ACC112 (cell line): ENCODE results near the gene DPM2.

Experiments
- H2AFZ ChIP-seq: fragments of 200-600 bp; sonication (generic); one replicate; pipeline ENCODE4 v1.6.0; 2017; ENCODE audit warnings: antibody characterized with exemption, low read length; ENCODE audit not compliant: unreplicated experiment
- H3K27ac ChIP-seq: fragments of 200-600 bp; sonication (generic); 2 replicates; pipeline ENCODE4 v1.5.1; 2014; ENCODE audit warnings: low read depth, mild to moderate bottlenecking, antibody characterized with exemption, low read length, moderate library complexity
- H3K27me3 ChIP-seq: fragments of 200-600 bp; sonication (generic); 2 replicates; pipeline ENCODE4 v1.6.1; 2014; ENCODE audit warnings: mild to moderate bottlenecking, antibody characterized with exemption, low read length, moderate library complexity, mixed read lengths; ENCODE audit not compliant: insufficient read depth
- H3K36me3 ChIP-seq: fragments of 200-600 bp; sonication (generic); 2 replicates; pipeline ENCODE4 v1.6.1; 2016; ENCODE audit warnings: mild to moderate bottlenecking, antibody characterized with exemption, low read length, moderate library complexity, mixed read lengths; ENCODE audit not compliant: insufficient read depth
- H3K4me1 ChIP-seq: fragments of 200-600 bp; sonication (generic); one replicate; pipeline ENCODE4 v1.6.1; 2016; ENCODE audit warnings: low read length, mixed read lengths; ENCODE audit not compliant: insufficient read depth, unreplicated experiment, control insufficient read depth
- H3K4me3 ChIP-seq: fragments of 200-600 bp; sonication (generic); 2 replicates; pipeline ENCODE4 v1.5.1; 2014; ENCODE audit warnings: mild to moderate bottlenecking, low read depth, low read length
- H3K79me2 ChIP-seq: fragments of 200-600 bp; sonication (generic); one replicate; pipeline ENCODE4 v1.6.0; 2016; ENCODE audit warnings: low read length; ENCODE audit not compliant: control insufficient read depth, unreplicated experiment, insufficient read depth

The DPM2 gene

DNA sequence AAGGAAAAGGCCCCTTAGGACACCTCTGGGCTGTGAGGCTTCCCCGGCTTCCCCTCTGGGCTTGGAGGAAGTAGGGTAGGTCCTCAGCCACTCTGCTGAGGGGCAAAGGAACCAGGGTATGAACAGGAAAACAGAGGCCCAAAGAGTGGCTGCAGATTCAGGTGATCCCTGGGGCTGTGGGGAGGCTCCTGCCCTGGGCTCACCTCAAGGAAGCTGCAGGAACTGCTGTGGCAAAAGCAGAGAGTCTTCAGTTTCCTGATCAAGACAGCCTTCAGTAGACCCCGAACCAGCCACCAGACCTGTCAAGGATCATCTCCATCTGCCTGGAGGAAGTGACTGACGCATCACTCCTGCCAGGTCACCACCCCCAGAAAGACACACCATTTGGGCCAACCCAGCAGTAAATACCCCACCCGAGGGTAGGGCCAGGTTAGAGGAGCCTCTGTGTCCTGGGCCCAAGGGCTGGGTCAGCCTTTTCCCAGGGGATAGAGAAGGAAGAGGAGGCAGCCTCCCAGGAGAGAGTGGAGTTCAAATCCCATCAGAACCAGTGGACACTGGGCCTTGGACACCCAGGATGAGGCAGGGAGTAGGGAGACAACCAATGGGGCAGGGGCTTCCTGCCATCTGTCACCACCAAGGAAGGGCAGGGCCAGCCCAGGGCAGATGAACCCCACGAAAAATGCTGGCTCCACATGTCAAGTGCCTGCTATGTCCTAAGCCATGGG lies 32.5 kb downstream of the DPM2 start:
- Histone ChIP-seq H3K27me3 (no peaks in the 10 kb centered on the region), H3K4me3 (no peak overlapping the region), H3K79me2 (no peaks in the 10 kb centered on the region), H3K27ac (0 out of 2 replicates have a peak overlapping the region, but pooled peaks have one; percentile 13), H3K36me3 (no peaks in the 10 kb centered on the region), H2AFZ (no peak overlapping the region), H3K4me1 (peaks cover 34% of the 10 kb centered on the region)

DNA sequence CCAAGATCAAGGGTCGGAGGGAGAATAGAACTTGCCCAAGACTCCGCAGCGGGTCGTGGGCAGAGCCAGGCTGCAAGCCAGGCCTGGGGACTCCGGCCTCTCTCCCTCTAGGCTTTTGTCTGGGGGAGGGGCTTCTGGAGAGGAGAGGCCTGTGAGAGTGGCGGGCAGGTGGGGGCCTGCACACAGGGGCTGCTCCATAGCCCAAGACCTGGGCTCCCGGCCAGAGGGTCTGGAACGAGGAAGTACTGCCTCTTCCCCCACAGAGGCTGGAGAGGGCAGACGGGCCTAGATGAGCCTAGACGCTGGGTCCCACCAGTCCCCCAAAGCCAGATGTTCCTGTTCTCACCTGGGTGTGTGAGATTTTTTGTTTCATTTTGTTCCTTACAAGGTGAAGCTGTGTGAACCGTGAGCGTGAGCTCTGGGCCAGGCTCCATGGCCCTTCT lies 33.1 kb downstream of the DPM2 start:
- no peaks in the 10 kb centered on the region for H3K36me3 ChIP-seq
- H3K79me2 ChIP-seq: no peaks in the 10 kb centered on the region
- no peak overlapping the region for H3K4me3 ChIP-seq
- no peaks in the 10 kb centered on the region for H3K27me3 ChIP-seq
- H2AFZ ChIP-seq: no peak overlapping the region
- no peak overlapping the region for H3K27ac ChIP-seq
- H3K4me1 ChIP-seq: peaks cover 39% of the 10 kb centered on the region

DNA sequence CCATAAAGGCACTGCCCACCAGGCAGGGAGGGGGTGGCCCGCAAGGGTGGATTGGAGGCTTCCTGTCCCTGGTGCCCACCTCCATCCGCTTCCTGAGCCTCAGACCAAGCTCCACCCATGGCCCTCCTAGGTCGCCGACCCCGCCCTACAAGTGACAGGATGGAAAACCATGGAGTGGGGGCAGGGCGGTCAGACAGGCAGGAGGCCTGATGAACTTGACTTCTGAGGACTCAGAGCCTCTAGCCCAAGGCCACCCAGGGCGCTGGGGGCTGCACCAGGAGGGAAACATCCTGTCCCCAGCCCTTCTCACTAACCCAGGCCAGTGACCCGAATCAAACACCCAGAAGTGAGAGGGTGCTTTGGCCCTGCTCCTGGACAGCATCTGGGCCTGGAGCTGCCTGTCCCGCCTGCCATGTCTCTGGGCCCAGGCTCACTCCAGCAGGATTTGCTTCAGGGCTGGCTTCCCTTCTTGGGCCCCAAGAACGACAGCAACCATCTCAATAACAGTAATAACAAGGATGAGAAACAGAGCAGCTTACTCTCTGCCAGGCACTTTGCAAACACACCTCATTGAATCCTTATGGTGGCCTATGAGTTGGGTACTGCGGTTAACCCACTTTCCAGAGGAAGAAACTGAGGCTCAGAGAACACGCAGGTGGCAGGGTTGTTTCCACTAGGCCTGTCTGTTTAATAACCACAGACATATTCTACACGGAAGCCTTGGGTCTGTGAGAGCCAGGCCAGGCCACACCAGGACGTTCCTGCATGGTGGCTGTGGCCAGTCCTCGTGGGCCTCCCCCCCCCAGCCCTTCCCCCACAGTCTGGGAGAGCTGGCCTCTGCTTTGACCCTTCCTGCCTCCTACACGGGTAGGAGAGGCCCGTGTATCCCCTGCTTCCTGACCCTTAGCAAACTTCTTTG lies 33.8 kb downstream of the DPM2 start:
- Histone ChIP-seq H3K4me1 (peaks cover 39% of the 10 kb centered on the region), H3K27me3 (no peaks in the 10 kb centered on the region), H3K27ac (peak overlapping the region; percentile 43), H3K4me3 (no peak overlapping the region), H2AFZ (no peak overlapping the region), H3K36me3 (no peaks in the 10 kb centered on the region), H3K79me2 (no peaks in the 10 kb centered on the region)

DNA sequence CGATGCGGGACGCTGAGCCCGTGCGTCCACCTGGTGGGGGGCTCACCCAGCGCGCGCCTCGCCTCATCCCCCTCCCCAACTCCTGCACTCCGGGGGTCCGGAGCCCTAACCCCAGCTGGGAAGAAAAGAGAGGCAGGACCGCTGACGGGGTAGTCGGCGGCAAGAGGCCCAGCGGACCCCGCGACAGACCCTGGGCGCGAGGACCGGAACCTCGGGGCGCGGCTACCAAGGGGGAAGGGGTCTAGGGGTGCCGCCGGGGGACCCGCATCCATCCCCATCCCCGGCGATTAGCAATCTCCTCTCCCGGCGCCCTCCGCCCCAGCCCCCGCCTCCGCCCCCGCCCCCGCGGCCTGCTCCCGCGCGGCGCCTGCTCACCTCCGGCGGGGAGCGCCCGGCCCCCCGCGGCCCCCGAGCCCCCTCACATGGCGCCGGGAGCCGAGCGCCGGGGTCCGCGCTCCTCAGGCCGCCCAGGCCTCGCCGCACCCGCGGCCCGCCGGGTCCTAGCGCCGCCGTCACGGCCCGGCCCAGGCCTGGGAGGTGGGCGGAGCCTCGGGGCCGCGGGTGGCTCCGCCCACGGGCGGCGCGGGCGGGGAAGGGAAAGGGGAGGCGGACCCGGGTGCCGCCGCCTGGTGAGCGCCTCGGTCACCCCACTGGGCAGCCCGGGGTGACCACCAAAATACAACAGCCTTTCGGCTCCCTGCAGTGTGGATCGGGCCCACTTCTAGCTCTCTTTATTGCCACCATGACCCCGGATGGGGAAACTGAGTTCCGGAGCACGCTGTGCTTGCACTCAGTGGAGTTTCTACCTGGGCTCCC lies 38.3 kb downstream of the DPM2 start, which contains the start of gene ST6GALNAC6:
ST6GALNAC6 (minus strand) TSS at position 476 of the 816 bp plus-strand sequence. CDS start 1,622 bp downstream, outside the sequence.
- Histone ChIP-seq H3K4me1 (peaks cover 38% of the 10 kb centered on the region), H3K79me2 (peaks cover 22% of the 10 kb centered on the region), H3K4me3 (peak within 1 kb of the TSS; percentile 98), H2AFZ (peak within 1 kb of the TSS; percentile 1), H3K27me3 (no peaks in the 10 kb centered on the region), H3K36me3 (peaks cover 29% of the 10 kb centered on the region), H3K27ac (peak within 1 kb of the TSS; percentile 95)

DNA sequence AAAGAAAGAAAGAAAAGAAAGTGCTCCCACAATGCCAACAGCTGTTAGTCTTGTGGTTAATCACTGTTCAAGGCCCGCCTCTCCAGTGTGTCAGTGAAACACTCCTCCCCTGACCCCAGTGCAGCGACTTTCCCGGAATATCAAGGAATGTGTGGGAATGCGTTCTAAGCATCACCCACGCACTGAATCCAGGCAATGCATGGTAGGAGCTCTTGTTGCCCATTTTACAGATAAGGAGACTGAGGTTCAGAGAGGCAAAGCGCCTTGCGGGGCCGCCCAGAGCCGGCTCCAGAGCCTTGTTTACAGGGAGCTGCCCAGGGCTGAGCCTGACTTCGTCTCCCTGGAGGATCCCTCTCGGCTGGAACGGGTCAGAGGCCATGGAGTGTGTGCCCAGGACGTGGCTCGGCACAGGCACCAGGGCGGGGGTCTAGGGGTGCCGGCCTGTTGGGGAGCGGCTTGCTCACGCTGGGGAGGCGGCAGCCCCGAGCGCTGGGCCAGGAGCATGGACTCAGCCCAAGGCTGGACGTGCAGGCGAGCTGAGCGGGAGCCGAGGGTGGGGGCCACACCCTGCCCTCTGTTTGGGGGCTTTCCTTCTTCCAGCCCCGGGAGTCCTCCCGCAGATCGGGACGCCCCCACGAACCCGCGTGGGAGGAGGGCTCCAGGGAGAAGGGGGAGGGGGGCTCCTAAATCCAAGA lies 39.1 kb downstream of the DPM2 start:
- H3K27ac ChIP-seq: peak overlapping the region; percentile 95
- peaks cover 22% of the 10 kb centered on the region for H3K79me2 ChIP-seq
- H3K36me3 ChIP-seq: peaks cover 36% of the 10 kb centered on the region
- peak overlapping the region; percentile 98 for H3K4me3 ChIP-seq
- no peak overlapping the region for H2AFZ ChIP-seq
- H3K27me3 ChIP-seq: no peaks in the 10 kb centered on the region
- peaks cover 30% of the 10 kb centered on the region for H3K4me1 ChIP-seq

DNA sequence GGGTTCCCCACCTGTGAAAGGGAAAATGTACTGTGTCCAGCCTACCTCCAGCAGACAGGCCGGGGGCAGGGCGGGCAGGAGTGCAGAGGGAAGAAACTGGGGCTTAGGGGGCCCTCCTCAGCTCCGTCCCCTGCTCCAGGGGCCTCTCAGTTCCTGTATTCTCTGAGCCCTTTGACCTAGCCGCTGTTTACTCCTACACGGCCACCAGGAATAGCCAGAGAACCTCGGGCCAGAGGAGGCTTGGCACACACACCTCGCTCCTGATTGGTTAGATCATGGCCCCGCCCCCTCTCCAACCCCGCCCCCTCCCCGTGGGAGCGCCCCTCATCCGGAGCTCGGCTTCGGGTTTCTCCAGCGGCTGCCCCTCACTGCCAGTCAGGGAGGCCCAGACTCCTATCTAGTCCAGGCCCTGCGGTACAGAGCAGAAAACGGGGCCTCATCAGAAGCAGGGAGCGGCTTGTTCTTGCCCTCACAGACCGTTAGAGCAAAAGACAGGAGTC lies 40.4 kb downstream of the DPM2 start:
- peaks cover 50% of the 10 kb centered on the region for H3K36me3 ChIP-seq
- H3K4me1 ChIP-seq: peaks cover 24% of the 10 kb centered on the region
- peak overlapping the region; percentile 56 for H3K4me3 ChIP-seq

DNA sequence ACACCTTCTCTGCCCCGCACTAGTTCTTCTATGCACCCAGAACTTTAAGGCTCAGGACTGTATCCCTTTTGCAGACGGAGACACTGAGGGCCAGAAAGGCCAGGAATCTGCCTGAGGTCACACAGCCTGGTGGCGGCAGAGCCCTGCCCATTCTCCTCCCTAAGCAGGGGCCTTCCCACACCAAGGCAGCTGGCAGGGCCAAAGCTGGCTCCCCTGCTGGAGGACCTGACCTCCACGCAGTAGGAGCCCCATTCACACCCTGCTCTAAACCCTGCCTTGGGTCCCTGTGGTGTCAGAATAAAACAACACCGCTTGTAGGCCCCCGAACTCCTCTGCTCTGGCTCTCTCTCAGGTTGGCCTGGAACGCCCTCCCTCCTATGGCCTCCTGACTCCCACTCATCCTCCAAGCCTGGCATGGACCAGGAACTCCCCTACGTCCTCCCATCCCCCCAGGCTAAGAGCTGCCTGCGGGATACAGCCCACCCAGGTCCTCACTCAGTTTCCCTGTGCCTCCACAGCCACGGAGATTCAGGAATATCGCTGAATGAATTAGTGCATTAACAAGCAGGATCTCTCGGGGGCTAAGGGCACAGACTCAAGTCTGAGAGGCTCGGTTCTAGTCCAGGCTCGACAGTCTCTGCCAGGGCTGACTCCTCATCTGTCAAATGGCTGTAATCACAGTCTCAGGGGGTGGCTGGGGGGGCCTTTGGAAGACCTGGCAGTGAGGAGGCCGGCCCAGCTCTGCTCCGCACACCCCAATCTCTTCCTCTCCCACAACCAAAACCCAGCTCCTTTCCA lies 41.1 kb downstream of the DPM2 start:
- Histone ChIP-seq H3K27ac (no peak overlapping the region), H3K4me1 (peaks cover 24% of the 10 kb centered on the region), H3K27me3 (no peaks in the 10 kb centered on the region), H3K79me2 (peaks cover 31% of the 10 kb centered on the region), H2AFZ (no peak overlapping the region), H3K36me3 (peaks cover 51% of the 10 kb centered on the region), H3K4me3 (peak overlapping the region; percentile 30)

More for the DNA sequence above, 40.4 kb downstream of the DPM2 start:
- Histone ChIP-seq H3K27me3 (no peaks in the 10 kb centered on the region), H2AFZ (no peak overlapping the region), H3K27ac (peak overlapping the region; percentile 74), H3K79me2 (peaks cover 31% of the 10 kb centered on the region)

DNA sequence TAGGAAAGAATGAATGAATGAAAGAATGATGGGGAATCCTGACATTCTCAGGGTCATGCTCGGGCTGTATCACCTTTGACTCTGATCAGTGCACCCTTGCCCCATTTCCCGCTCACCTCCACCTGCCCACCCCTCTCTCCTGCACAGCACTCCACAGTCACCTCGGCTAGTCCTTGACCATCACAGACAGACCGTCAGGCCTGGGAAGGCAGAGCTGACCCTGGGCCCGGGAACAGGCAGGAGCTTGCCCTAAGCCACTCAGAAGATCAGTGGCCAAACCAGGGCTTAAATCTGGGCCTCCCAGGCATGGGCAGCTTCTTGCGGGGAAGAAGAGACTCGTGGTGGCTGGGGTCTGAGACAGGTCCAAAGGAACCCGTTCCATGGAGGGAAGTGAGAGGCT lies 41.8 kb downstream of the DPM2 start:
- Histone ChIP-seq H3K79me2 (peaks cover 33% of the 10 kb centered on the region), H3K27ac (no peak overlapping the region), H3K36me3 (peaks cover 54% of the 10 kb centered on the region), H3K4me3 (no peak overlapping the region), H3K4me1 (peaks cover 19% of the 10 kb centered on the region), H3K27me3 (no peaks in the 10 kb centered on the region), H2AFZ (no peak overlapping the region)

DNA sequence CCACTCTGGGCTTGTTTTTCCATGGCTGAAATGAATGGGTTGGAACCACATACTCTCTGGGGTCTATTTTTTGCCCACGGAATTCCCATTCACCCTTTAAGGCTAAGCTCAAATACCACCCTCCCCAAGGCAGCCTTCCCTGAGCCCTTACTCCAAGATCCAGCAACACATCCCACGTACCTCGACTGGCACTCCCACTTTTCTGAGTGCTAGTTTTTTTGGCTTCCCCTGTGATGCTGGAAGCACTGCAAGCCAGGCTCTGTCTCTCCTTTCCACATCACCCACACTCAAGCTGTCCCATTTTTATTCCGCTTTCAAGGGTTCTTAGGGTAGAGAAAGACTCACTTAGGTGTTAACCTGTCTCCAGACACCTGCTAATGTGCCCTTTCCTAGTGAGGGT lies 44.3 kb downstream of the DPM2 start:
- H3K27me3 ChIP-seq: no peaks in the 10 kb centered on the region
- H3K36me3 ChIP-seq: peaks cover 62% of the 10 kb centered on the region
- no peak overlapping the region for H3K27ac ChIP-seq
- H3K79me2 ChIP-seq: peaks cover 33% of the 10 kb centered on the region
- peaks cover 17% of the 10 kb centered on the region for H3K4me1 ChIP-seq
- no peak overlapping the region for H3K4me3 ChIP-seq
- H2AFZ ChIP-seq: no peak overlapping the region
